Measurements from ENCODE around the gene DSCAML1. TPM values are rescaled to one million over a fixed set of nuclear protein-coding genes. Genes with fewer than 3 reads are reported as not detected.

Gene DSCAML1
- total and polyA plus RNA-seq, 9 of the 15 experiments (the other 6 are each of a cell fraction or from before 2014, with no cell fraction given), result not detected

GRCh38 chr11:117686711-117687110 lies 110.3 kb downstream of the DSCAML1 start:
- DNase-seq (ENCODE audit: extremely low read depth in 1 of 4, low spot score in 3 of 4) (no peak), ATAC-seq (no peak), FAIRE-seq (no peak)
- no peaks in the 10 kb centered on the region for H3K79me2 ChIP-seq (ENCODE audit: control insufficient read depth, insufficient read depth, low read length)
- H3K4me1 ChIP-seq (replicated peaks in 1 of 2; ENCODE audit: control insufficient read depth in 2 of 2, insufficient read depth in 2 of 2, low read length in 2 of 2), result no peaks in the 10 kb centered on the region
- CTCF ChIA-PET (ENCODE audit: low intra/inter-chr PET ratio), result interaction anchor here (0.7 kb wide), 1 partner anchor 13 kb away, joined by 4 read pairs; no protein-coding TSS in a partner anchor
- H3K36me3 ChIP-seq (ENCODE audit: control insufficient read depth, insufficient read depth, low read length), result no peaks in the 10 kb centered on the region
- intact Hi-C loops (cut with micrococcal nuclease), result no loop called here
- 2% methylated on average over 3 of the region's 3 CpGs for WGBS (ENCODE audit: insufficient coverage, low coverage, missing lambda C conversion rate)
- H3K4me3 ChIP-seq, result no peak overlapping the region
- peaks cover 2 to 59% of the 10 kb centered on the region in 2 experiments; a peak in 3 of 5 replicates for H3K27me3 ChIP-seq (ENCODE audit: control insufficient read depth in 2 of 2, insufficient read depth in 2 of 2, low read length in 2 of 2)
- TF ChIP-seq TCF7 (IDR thresholded peaks at IDR 0.05; ENCODE audit: borderline replicate concordance) (no peak), TAF9B (IDR thresholded peaks at IDR 0.05; ENCODE audit: partially characterized antibody) (no peak), SMARCA5 (IDR thresholded peaks at IDR 0.05) (no peak), MEF2A (IDR thresholded peaks at IDR 0.05; ENCODE audit: control insufficient read depth, low read depth, low read length) (no peak), ZNF124 (CRISPR knock-in tag; IDR thresholded peaks at IDR 0.05) (no peak)
- no peak overlapping the region for H3K27ac ChIP-seq (ENCODE audit: extremely low read depth, low read depth, low read length)
- no peak overlapping the region for H3K4me2 ChIP-seq (ENCODE audit: insufficient read depth, low read length)
- H3K9me1 ChIP-seq (ENCODE audit: control insufficient read depth, insufficient read depth, low read length), result no peaks in the 10 kb centered on the region
- POLR2A ChIA-PET, result interaction anchor here (0.6 kb wide), 1 partner anchor 22 kb away, joined by 3 read pairs; no protein-coding TSS in a partner anchor
- H3K9me3 ChIP-seq (replicated peaks; ENCODE audit: control insufficient read depth, insufficient read depth, low read depth, low read length), result no peaks in the 10 kb centered on the region
- in situ Hi-C loops (cut with MboI), result no loop called here
- no peak overlapping the region for H3K9ac ChIP-seq (ENCODE audit: insufficient read depth in 1 of 2, low read depth in 2 of 2, low read length in 2 of 2)
- BruUV-seq (replicated peaks), result no TSS peak
- H4K20me1 ChIP-seq (replicated peaks; ENCODE audit: control insufficient read depth, insufficient read depth, low read length), result 0 out of 2 replicates have a peak, but pooled peaks cover 10% of the 10 kb centered on the region
- H2AFZ ChIP-seq (ENCODE audit: low read depth, low read length), result no peak overlapping the region

- Histone ChIP-seq H3K27ac (ENCODE audit: extremely low read depth, low read depth, low read length) (no peak overlapping the region), H3K9me3 (replicated peaks; ENCODE audit: control insufficient read depth, insufficient read depth, low read depth, low read length) (no peaks in the 10 kb centered on the region), H2AFZ (ENCODE audit: low read depth, low read length) (no peak overlapping the region), H4K20me1 (replicated peaks; ENCODE audit: control insufficient read depth, insufficient read depth, low read length) (0 out of 2 replicates have a peak, but pooled peaks cover 10% of the 10 kb centered on the region), H3K4me1 (replicated peaks in 1 of 2; ENCODE audit: control insufficient read depth in 2 of 2, insufficient read depth in 2 of 2, low read length in 2 of 2) (no peaks in the 10 kb centered on the region), H3K4me2 (ENCODE audit: insufficient read depth, low read length) (no peak overlapping the region), H3K9ac (ENCODE audit: insufficient read depth in 1 of 2, low read depth in 2 of 2, low read length in 2 of 2) (no peak overlapping the region), H3K79me2 (ENCODE audit: control insufficient read depth, insufficient read depth, low read length) (no peaks in the 10 kb centered on the region), H3K27me3 (ENCODE audit: control insufficient read depth in 2 of 2, insufficient read depth in 2 of 2, low read length in 2 of 2) (peaks cover 2 to 58% of the 10 kb centered on the region in 2 experiments; a peak in 3 of 5 replicates), H3K36me3 (ENCODE audit: control insufficient read depth, insufficient read depth, low read length) (no peaks in the 10 kb centered on the region), H3K4me3 (no peak overlapping the region), H3K9me1 (ENCODE audit: control insufficient read depth, insufficient read depth, low read length) (no peaks in the 10 kb centered on the region)
- in situ Hi-C loops (cut with MboI), result no loop called here
- no peak for DNase-seq (ENCODE audit: extremely low read depth in 1 of 4, low spot score in 3 of 4)
- ATAC-seq, result no peak
- FAIRE-seq, result no peak
- POLR2A ChIA-PET, result interaction anchor here (1.3 to 1.5 kb wide), 2 partner anchors 14 to 17 kb away, joined by 5 read pairs; no protein-coding TSS in a partner anchor
- BruUV-seq (replicated peaks), result no TSS peak
- CTCF ChIA-PET (ENCODE audit: low intra/inter-chr PET ratio), result no interaction called here
- intact Hi-C loops (cut with micrococcal nuclease), result no loop called here
- 2% methylated on average over 6 of the region's 6 CpGs for WGBS (ENCODE audit: insufficient coverage, low coverage, missing lambda C conversion rate)
- no peak for TF ChIP-seq ZNF253 (CRISPR knock-in tag; conservative IDR thresholded peaks at IDR 0.05)
- no peak for TF ChIP-seq ELK3 (CRISPR knock-in tag; IDR thresholded peaks at IDR 0.05)
Measured at GRCh38 chr11:117685566-117685965, 111.5 kb downstream of the DSCAML1 start.

Data from K562 (cell line).